GM21526 (cell line): ENCODE data around the gene TMEM95.
"Not testable (repeated sequence)": the region's sequence is repeated elsewhere in the genome, so short reads cannot be mapped to it uniquely, and the experiment has no call there.

Source experiments
- ATAC-seq: cut with Tn5 transposase; IDR thresholded peaks from one replicate; pipeline ENCODE4 v1.9.1; 2021; ENCODE audit warnings: moderate library complexity; ENCODE audit not compliant: unreplicated experiment, low FRiP score

TMEM95 gene

DNA sequence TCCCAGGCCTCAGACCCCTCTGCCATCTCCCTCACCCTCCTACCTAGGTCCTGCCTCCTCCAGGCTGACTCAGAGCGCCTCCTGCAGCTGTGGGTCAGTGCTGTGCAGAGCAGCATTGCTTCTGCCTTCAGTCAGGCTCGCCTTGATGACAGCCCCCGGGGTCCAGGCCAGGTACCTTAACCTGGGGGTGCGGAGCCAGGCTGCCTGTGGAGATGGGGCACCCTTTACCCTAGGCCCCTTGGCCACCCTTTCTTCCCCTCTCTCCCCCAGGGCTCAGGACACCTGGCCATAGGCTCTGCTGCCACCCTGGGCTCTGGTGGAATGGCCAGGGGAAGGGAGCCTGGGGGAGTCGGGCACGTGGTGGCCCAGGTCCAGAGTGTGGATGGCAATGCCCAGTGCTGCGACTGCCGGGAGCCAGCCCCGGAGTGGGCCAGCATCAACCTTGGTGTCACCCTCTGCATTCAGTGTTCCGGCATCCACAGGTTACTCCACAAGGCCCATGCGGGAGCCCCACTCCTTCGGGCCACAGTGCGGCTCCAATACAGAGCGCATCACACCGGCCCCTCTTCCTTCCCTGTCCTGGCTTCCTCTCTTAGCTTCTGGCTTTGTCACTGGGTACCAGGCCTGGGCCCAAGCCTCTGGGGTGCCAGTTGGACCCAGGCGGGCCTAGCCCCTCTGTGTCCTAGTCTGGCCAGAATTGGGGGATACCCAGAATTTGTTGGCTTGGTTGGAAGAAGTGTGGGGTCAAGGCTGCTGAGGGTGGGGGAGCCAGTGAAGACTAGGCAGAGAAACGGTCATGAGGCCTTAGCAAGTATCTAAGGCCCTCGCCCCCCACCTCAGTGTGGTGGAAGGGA, 8.0 kb upstream of the TMEM95 start:
- no peak for ATAC-seq

DNA sequence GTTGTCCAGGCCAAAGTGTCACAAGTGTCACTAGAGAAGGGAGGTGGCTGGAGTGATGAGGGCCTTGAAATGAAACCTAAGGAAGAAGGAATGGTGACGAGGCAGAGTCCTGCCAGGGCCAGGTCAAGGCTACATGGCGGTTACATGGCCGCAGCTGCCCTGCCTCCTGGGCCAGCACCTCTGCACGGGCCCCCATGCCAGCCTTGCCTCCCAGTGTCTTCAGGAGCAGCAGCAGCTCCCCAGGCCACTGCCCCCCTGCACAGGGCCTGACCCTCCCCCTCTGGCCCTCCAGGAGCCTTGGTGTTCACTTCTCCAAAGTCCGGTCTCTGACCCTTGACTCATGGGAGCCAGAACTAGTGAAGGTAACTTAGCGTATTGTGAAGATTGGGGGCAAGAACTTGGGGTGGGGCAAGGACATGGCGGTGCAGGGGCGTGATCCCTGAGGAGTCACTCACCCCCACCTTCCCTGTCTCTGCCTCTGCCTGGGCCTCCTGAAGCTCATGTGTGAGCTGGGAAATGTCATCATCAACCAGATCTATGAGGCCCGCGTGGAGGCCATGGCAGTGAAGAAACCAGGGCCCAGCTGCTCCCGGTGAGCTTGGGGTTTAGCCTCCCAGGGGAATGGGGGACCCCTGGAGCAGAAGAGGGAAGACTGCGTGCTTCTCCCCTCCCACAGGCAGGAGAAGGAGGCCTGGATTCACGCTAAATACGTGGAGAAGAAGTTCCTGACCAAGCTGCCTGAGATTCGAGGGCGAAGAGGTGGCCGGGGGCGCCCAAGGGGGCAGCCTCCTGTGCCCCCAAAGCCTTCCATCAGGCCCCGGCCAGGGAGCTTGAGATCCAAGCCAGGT, 7.1 kb upstream of the TMEM95 start:
- ATAC-seq = no peak

DNA sequence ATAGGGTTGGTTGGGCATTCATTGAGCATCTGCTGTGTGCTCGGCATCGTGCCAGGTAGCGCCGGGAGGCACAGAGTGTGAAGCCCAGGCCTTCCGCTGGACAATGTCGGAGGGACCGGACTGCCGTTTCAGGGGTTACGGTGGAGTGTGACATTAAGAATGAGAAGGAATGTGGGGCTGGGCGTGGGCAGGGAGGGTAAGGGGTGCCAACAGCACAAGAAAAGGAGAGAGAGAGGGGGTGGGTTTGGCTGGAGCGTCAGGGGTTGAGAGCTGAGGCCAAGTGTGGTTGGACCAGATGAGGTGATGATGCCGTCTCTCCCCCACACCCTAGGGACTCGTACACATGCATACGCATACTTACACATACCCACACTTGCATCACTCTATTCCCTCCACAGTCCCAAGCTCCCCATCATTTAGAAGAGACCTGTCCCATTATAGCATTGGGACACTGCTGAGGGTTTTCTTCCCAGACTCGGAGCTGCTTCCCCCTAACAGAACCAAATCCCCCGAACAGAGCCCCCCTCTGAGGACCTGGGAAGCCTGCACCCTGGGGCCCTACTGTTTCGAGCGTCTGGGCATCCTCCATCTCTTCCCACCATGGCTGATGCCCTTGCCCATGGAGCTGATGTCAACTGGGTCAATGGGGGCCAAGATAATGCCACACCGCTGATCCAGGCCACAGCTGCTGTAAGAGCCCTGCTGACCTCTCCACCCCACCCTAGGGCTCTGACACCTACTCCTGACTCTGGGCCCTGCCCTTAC, 6.3 kb upstream of the TMEM95 start:
- ATAC-seq = no peak

DNA sequence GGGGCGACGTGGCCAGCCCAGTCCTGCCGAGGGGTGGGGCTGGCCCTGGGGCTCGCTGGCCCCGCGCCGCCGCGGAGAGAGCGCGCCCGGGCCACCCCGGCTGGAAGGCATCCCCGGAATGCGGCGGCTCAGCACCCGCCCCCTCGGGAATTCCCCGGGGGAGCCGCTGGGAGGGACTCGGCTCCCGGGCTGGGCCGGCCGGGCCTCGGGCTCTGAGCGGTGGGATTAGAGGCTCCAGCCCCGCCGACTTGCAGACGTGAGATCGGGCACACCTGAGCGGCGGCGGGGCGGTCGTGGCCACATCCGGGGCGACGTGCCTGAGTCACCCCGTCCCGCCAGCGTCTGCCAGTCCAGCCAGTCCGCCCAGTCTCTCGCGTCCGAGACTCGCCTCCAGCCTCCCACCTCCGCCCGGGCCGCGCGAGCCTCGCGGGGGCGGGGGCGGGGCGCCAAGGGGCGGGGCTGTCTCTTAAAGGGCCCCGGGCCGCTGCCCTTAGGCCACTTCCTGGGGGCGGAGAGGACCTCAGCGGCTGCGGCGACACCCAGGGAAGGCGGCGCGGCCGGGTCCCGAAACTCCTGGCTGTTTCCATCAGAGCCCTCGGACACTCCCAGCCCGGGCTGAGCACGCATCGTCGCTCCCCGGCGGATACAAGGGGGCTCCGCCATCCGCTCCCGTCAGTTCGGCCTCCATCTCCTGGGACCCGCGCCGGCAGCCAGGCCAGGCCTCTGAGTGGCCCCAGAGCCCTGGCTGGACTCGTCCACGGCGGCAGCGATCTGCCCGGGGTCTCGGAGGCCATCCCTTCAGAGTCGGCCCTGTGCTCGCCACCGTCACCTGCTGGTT, 3.1 kb upstream of the TMEM95 start, which contains the start of gene KCTD11:
Gene KCTD11, plus strand, starts transcription at position 498 of the 838 bp plus-strand sequence.
- ATAC-seq = no peak

DNA sequence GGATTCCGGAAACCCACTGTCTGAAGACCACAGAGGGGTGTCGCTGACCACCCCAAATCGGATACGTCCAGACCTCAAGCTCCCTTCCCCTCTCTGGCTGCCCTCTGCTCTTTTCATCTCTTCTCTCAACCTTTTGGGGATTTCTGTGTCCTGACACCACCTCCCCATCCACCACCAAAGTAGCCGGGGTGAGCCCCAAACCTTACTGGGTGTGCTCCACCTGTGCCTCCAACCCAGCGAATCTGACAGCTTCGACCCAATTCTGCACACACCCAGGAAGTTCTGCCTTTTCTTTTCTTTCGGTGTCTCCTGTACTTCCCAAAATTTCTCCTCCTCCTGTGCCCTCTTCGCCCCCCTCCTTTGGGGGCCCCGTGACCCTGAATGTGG, 2.5 kb upstream of the TMEM95 start:
- no peak for ATAC-seq

DNA sequence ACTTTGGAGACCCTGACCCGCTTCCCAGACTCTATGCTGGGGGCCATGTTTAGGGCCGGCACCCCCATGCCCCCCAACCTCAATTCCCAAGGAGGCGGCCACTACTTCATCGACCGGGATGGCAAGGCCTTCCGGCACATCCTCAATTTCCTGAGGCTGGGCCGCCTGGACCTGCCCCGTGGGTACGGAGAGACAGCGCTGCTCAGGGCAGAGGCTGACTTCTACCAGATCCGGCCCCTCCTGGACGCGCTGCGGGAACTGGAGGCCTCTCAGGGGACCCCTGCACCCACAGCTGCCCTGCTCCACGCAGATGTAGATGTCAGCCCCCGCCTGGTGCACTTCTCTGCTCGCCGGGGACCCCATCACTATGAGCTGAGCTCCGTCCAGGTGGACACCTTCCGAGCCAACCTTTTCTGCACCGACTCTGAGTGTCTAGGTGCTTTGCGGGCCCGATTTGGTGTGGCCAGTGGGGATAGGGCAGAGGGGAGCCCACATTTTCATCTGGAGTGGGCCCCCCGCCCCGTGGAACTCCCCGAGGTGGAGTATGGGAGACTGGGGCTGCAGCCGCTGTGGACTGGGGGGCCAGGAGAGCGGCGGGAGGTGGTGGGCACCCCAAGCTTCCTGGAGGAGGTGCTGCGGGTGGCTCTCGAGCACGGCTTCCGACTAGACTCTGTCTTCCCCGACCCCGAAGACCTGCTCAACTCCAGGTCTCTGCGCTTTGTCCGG, 1.9 kb upstream of the TMEM95 start:
- ATAC-seq = no peak

DNA sequence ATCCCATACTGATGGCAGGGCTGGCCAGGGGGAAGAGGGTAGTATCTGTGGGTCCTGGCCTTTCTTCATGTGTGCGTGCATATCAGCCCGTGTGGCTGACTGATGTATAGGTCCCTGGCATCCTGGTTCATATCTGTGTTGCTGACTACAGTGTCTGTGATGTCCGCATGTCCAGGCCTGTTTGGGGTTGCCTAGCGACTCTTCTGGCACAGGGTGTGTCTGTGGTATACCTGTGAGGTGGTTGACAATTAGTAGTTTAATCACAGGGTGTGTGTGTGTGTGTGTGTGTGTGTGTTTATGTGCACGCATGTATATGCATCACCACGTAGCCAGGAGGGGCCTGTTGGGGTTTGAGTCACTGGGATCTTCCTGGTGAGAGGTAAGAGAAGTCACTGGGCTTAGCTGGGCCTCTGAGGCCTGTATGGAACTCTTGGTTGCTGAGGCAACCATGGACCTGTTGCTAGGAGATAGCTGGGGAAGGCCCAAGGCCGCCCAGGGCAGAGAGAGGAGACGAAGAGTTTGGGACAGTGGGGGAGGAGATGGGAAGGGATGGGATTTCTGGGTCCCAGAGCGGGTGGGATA, 603 bp upstream of the TMEM95 start:
- no peak for ATAC-seq

DNA sequence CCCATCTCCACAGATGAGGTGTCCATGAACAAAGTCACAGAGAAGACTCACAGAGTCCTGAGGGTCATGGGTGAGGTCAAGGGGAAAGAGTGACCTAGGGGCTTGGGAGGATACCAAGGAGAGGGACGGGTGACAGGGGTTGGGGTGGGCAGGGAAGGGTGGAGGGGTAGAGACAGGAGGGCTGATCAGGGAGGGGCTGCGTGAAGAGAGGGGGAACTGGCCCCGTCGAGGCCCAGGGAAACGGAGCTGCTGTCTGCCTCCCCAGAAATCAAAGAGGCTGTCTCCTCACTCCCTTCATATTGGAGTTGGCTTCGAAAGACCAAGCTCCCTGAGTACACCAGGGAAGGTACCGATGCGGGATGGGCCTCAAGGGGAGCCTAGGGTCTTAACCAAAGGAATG, 617 bp downstream of the TMEM95 start:
- ATAC-seq = no peak

DNA sequence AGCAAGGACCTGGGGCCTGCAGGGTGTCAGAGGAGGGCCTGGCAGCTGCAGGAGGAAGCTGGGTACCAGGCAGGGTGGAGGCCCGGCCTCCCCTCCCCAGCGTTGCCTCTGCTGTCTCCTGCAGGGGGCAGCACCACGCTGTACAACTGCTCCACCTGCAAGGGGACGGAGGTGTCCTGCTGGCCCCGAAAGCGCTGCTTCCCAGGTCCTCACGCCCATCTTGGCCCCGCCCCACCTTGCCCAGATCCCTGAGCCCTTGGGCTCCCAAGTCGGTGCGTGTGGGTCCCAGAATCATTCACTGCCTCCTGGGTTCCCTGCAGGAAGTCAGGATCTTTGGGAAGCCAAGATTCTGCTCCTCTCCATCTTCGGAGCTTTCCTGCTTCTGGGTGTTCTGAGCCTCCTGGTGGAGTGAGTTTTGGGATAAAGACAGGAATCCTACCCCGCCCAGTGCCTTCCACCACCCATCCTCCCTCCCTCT, 1.2 kb downstream of the TMEM95 start:
- no peak for ATAC-seq

DNA sequence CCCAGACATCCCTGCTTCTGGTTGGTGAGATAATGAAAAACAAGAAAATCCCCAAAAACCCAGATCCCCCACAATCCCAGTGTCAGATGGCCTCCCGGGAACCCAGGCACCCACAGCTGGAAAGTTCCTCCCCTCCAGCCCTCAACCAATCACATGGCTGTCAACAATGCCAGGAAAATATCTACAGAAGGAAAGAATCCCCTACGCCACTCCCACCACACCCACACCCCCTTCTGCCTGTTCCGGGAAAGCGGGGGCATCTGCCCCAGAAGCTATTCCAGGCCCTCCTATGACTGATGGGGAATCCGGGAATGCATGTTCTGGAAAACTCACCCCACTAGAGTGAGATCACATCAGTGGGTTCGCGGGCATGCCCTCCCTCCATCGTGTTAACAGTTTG, 1.8 kb downstream of the TMEM95 start:
- ATAC-seq = no peak

DNA sequence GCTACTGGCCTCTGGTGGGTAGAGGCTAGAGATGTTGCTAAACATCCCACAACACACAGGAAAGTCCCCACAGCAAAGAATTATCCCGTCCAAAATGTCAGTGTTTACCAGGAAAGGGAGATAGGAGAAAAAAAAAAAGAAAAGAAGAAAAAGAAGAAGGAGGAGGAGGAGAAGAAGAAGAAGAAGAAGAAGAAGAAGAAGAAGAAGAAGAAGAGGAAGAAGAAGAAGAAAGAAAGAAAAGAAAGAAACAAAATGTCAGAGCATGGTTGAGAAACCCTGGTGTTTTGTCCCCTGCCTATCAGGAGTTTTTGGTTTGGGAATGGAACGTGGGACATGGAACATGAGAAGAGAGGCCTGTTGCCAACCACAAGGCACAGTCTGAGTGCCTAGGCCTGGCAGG, 2.4 kb downstream of the TMEM95 start:
- ATAC-seq = no peak

DNA sequence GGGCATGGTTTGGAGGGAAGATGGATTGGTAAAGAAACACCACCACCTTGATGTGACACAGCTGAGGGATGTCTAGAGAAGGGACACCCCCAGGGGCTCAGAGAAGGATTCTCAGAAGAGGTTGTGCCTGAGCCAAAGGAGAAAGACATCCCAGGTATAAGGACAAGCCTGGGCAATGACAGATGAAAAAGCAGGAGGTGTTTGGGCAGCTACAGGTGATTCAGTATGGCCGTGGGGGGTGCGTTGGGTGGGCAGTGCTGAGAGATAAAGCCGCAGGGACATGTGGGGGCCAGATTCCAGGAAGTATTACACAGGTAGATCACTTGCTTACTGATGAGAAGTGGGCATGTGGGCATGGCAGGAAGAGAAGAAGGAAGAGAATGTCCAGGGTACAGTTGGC, 7.0 kb downstream of the TMEM95 start:
- ATAC-seq = no peak

DNA sequence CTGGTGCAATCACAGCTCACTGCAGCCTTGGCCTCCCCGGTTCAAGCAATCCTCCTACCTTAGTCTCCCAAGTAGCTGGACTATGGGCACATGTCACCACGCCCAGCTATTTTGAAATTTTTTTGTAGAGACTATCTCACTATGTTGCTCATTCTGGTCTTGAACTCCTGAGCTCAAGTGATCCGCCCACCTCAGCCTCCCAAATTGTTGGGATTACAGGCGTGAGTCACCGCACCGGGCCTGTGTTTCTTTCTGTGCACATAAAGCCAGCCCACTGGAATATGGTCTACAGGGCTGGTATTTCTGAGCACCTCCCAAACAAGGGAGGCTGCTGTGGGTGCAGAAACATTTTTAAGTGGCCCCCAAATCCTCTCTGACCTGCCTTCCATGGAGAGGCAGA, 8.4 kb downstream of the TMEM95 start:
- no peak for ATAC-seq

DNA sequence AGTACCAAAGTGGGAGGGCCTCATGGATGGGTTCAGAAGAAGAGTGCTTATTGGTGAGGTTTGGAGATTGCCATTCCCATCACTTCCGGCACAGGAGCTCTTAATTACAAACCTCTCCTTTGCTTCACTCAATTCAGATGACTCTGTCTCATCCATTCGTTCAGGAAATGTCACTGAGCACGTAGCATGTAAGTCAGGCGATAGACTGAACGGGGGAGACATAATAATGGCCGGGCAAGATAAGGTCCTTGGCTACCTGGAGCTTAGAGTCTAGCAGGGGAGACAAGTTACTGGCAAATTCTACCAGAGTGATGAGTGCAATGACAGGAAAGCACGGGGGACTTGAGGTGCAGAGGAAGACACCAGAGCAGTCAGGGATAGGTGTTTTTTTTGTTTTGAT, 11.0 kb downstream of the TMEM95 start:
- not testable (repeated sequence) for ATAC-seq

DNA sequence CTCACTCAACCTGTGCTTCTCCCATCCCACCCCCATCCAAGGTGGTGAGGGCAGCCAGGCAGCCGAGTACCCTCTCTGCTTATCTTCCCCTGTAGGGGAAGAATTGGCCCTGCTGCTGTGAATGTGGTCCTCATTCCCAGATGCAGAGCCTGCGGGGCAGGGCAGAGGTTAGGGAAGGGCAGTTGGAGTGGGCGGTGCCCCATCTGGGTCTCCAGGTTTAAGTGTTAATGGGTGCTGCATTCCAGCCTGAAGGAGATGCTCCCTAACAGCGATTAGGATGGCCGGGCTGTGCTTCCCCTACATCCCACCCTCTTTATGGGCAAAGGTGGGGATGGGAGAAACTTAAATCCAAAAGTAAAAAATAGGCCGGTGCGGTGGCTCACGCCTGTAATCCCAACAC, 12.1 kb downstream of the TMEM95 start:
- ATAC-seq = no peak

DNA sequence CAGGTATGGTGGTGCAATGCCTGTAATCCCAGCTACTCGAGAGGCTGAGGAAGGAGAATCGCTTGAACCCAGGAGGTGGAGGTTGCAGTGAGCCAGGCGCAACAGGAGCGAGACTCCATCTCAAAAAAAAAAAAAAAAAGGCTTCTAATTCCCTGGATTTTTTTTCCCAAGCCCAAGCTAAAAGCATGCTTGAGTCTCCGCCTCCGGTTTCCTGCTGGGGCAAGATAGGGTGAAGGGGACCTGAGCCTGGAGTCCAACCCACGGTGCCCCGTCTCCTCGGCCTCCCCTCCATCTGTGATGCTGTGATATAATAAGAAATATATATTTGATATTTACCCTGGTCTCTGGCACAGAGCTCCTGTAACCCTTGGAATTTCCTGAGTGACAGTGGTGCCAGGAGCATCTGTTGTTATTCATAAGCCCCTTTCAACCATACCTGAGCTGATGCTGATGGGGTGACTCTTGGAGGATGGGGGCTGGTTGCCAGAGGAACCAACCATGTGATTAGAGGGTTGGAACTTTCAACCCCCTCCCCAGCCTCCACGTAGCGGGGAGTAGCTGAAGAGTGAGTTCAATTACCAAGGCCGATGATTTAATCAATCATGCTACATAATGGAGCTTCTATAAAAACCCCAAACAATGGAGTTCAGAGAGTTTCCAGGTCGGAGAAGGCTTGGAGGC, 13.1 kb downstream of the TMEM95 start:
- ATAC-seq = no peak

DNA sequence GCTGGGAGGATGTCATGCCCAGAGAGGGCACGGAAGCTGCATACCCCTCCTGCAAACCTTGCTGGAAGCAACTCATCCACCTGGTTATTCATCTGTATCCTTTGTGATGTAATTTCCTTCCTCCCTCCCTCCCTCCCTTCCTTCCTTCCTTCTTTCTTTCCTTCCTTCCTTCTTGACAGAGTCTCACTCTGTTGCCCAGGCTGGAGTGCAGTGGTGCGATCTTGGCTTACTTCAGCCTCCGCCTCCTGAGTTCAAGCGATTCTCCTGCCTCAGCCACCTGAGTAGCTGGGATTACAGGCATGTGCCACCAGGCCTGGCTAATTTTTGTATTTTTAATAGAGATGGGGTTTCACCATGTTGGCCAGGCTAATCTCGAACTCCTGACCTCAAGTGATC, 13.6 kb downstream of the TMEM95 start:
- not testable (repeated sequence) for ATAC-seq

DNA sequence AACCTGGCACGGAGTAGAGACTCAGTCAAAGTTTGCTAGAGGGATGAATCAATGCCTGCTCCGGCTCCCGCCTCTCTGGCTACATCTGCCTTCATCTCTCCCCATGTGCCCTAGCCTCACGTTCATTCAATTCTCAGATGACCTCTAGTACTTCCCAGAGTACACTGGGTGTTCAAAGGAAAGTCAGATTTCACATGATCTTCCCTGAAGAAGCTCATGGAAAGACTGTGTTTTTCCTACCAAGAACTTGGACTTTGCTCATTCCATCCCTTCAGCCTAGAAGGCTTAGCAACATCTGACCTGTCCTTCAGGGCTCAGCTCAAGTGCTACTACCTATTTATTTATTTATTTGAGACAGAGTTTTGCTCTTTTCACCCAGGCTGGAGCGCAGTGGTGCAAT, 14.9 kb downstream of the TMEM95 start:
- no peak for ATAC-seq
